ENCODE results near the gene BEGAIN. TPM values are rescaled to one million over a fixed set of nuclear protein-coding genes. Genes with fewer than 3 reads are reported as not detected.

The BEGAIN gene
- total and polyA plus RNA-seq, 9 of the 15 experiments (the other 6 are each of a cell fraction or from before 2014, with no cell fraction given): 0.07 to 0.68 (median 0.55) TPM; not detected in 3

DNA sequence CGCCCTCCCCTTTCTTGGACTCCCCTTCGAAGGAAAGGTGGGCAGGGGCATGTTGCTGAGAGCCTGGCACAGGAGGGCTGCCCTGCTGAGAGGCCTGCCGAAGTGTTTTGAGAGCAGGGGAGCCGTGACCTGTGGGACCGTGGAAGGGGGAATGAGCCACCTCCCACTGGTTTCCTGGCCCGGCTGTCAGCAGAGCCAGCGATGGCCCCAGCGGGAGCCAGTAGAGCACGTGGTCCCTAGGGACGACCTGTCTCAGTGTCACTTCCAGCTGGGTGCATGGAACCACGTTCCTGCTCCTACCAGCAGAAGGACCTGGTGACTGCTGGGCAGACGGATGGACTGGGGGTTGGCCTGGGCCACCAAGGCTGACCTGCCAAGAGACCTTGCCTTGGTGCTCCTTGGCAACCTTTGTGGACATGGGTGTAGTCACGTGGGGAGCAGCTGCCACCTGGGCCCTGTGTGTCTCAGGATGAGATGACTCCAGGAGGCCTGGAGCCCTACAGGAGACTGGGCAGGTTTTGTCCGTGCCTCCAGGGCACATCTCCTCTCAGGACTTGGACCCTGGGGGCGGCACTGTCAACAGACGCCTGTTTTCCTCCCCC, 34.6 kb downstream of the BEGAIN start:
- Histone ChIP-seq H3K9me1 (ENCODE audit: control insufficient read depth, insufficient read depth, low read length) (no peaks in the 10 kb centered on the region), H3K4me3 (no peak overlapping the region), H3K36me3 (ENCODE audit: control insufficient read depth, insufficient read depth, low read length) (no peaks in the 10 kb centered on the region), H3K9ac (ENCODE audit: insufficient read depth in 1 of 2, low read depth in 2 of 2, low read length in 2 of 2) (no peak overlapping the region), H3K4me1 (replicated peaks in 1 of 2; ENCODE audit: control insufficient read depth in 2 of 2, insufficient read depth in 2 of 2, low read length in 2 of 2) (peaks cover 5 to 57% of the 10 kb centered on the region in 2 experiments), H4K20me1 (replicated peaks; ENCODE audit: control insufficient read depth, insufficient read depth, low read length) (no peaks in the 10 kb centered on the region; the same call in 1 of the 2 replicates), H3K79me2 (ENCODE audit: control insufficient read depth, insufficient read depth, low read length) (no peaks in the 10 kb centered on the region), H3K27me3 (ENCODE audit: control insufficient read depth in 2 of 2, insufficient read depth in 2 of 2, low read length in 2 of 2) (peaks cover 0 to 6% of the 10 kb centered on the region in 2 experiments; a peak in 3 of 5 replicates), H3K9me3 (replicated peaks; ENCODE audit: control insufficient read depth, insufficient read depth, low read depth, low read length) (no peaks in the 10 kb centered on the region), H3K4me2 (ENCODE audit: insufficient read depth, low read length) (no peak overlapping the region), H2AFZ (ENCODE audit: low read depth, low read length) (no peak overlapping the region), H3K27ac (ENCODE audit: extremely low read depth, low read depth, low read length) (no peak overlapping the region)
- ChIA-PET POLR2A (no interaction called here), CTCF (ENCODE audit: low intra/inter-chr PET ratio) (no interaction called here)
- in situ Hi-C loops (cut with MboI): no loop called here
- no TSS peak for BruUV-seq (replicated peaks)
- intact Hi-C loops (cut with micrococcal nuclease): no loop called here
- 30% methylated on average over 9 of the region's 16 CpGs for WGBS (ENCODE audit: insufficient coverage, low coverage, missing lambda C conversion rate)
- FAIRE-seq: no peak
- ATAC-seq: no peak
- no peak for DNase-seq (ENCODE audit: extremely low read depth in 1 of 4, low spot score in 3 of 4)
- TF ChIP-seq, protein P1, sequence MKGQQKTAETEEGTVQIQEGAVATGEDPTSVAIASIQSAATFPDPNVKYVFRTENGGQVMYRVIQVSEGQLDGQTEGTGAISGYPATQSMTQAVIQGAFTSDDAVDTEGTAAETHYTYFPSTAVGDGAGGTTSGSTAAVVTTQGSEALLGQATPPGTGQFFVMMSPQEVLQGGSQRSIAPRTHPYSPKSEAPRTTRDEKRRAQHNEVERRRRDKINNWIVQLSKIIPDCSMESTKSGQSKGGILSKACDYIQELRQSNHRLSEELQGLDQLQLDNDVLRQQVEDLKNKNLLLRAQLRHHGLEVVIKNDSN (CRISPR knock-in tag; IDR thresholded peaks at IDR 0.05): peak; percentile 63
- TF ChIP-seq, protein P2, sequence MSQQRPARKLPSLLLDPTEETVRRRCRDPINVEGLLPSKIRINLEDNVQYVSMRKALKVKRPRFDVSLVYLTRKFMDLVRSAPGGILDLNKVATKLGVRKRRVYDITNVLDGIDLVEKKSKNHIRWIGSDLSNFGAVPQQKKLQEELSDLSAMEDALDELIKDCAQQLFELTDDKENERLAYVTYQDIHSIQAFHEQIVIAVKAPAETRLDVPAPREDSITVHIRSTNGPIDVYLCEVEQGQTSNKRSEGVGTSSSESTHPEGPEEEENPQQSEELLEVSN (IDR thresholded peaks at IDR 0.05; ENCODE audit: borderline replicate concordance in 1 of 2, extremely low read depth in 1 of 2, insufficient read depth in 1 of 2, insufficient read length in 1 of 2, low read depth in 1 of 2, low read length in 1 of 2, poor library complexity in 1 of 2, severe bottlenecking in 1 of 2): peak in 1 of 2 experiments; percentile 61
- TF ChIP-seq L3MBTL2 (IDR thresholded peaks at IDR 0.05) (0 out of 2 replicates have a peak, but pooled peaks have one; percentile 24), PHF8 (IDR thresholded peaks at IDR 0.05; ENCODE audit: borderline replicate concordance, low read length) (no peak), BDP1 (IDR thresholded peaks at IDR 0.05; ENCODE audit: insufficient read depth, insufficient read length) (no peak)
- TF ChIP-seq, protein P3, sequence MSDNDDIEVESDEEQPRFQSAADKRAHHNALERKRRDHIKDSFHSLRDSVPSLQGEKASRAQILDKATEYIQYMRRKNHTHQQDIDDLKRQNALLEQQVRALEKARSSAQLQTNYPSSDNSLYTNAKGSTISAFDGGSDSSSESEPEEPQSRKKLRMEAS (CRISPR knock-in tag; IDR thresholded peaks at IDR 0.05): peak; percentile 65
- TF ChIP-seq, protein P4, sequence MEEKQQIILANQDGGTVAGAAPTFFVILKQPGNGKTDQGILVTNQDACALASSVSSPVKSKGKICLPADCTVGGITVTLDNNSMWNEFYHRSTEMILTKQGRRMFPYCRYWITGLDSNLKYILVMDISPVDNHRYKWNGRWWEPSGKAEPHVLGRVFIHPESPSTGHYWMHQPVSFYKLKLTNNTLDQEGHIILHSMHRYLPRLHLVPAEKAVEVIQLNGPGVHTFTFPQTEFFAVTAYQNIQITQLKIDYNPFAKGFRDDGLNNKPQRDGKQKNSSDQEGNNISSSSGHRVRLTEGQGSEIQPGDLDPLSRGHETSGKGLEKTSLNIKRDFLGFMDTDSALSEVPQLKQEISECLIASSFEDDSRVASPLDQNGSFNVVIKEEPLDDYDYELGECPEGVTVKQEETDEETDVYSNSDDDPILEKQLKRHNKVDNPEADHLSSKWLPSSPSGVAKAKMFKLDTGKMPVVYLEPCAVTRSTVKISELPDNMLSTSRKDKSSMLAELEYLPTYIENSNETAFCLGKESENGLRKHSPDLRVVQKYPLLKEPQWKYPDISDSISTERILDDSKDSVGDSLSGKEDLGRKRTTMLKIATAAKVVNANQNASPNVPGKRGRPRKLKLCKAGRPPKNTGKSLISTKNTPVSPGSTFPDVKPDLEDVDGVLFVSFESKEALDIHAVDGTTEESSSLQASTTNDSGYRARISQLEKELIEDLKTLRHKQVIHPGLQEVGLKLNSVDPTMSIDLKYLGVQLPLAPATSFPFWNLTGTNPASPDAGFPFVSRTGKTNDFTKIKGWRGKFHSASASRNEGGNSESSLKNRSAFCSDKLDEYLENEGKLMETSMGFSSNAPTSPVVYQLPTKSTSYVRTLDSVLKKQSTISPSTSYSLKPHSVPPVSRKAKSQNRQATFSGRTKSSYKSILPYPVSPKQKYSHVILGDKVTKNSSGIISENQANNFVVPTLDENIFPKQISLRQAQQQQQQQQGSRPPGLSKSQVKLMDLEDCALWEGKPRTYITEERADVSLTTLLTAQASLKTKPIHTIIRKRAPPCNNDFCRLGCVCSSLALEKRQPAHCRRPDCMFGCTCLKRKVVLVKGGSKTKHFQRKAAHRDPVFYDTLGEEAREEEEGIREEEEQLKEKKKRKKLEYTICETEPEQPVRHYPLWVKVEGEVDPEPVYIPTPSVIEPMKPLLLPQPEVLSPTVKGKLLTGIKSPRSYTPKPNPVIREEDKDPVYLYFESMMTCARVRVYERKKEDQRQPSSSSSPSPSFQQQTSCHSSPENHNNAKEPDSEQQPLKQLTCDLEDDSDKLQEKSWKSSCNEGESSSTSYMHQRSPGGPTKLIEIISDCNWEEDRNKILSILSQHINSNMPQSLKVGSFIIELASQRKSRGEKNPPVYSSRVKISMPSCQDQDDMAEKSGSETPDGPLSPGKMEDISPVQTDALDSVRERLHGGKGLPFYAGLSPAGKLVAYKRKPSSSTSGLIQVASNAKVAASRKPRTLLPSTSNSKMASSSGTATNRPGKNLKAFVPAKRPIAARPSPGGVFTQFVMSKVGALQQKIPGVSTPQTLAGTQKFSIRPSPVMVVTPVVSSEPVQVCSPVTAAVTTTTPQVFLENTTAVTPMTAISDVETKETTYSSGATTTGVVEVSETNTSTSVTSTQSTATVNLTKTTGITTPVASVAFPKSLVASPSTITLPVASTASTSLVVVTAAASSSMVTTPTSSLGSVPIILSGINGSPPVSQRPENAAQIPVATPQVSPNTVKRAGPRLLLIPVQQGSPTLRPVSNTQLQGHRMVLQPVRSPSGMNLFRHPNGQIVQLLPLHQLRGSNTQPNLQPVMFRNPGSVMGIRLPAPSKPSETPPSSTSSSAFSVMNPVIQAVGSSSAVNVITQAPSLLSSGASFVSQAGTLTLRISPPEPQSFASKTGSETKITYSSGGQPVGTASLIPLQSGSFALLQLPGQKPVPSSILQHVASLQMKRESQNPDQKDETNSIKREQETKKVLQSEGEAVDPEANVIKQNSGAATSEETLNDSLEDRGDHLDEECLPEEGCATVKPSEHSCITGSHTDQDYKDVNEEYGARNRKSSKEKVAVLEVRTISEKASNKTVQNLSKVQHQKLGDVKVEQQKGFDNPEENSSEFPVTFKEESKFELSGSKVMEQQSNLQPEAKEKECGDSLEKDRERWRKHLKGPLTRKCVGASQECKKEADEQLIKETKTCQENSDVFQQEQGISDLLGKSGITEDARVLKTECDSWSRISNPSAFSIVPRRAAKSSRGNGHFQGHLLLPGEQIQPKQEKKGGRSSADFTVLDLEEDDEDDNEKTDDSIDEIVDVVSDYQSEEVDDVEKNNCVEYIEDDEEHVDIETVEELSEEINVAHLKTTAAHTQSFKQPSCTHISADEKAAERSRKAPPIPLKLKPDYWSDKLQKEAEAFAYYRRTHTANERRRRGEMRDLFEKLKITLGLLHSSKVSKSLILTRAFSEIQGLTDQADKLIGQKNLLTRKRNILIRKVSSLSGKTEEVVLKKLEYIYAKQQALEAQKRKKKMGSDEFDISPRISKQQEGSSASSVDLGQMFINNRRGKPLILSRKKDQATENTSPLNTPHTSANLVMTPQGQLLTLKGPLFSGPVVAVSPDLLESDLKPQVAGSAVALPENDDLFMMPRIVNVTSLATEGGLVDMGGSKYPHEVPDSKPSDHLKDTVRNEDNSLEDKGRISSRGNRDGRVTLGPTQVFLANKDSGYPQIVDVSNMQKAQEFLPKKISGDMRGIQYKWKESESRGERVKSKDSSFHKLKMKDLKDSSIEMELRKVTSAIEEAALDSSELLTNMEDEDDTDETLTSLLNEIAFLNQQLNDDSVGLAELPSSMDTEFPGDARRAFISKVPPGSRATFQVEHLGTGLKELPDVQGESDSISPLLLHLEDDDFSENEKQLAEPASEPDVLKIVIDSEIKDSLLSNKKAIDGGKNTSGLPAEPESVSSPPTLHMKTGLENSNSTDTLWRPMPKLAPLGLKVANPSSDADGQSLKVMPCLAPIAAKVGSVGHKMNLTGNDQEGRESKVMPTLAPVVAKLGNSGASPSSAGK (IDR thresholded peaks at IDR 0.05): 0 out of 2 replicates have a peak, but pooled peaks have one; percentile 18

Measured in K562 (cell line).